ENCODE measurements around the gene PAMR1.
"Not testable (repeated sequence)": the region's sequence is repeated elsewhere in the genome, so short reads cannot be mapped to it uniquely, and the experiment has no call there.

PAMR1 gene, protein sequence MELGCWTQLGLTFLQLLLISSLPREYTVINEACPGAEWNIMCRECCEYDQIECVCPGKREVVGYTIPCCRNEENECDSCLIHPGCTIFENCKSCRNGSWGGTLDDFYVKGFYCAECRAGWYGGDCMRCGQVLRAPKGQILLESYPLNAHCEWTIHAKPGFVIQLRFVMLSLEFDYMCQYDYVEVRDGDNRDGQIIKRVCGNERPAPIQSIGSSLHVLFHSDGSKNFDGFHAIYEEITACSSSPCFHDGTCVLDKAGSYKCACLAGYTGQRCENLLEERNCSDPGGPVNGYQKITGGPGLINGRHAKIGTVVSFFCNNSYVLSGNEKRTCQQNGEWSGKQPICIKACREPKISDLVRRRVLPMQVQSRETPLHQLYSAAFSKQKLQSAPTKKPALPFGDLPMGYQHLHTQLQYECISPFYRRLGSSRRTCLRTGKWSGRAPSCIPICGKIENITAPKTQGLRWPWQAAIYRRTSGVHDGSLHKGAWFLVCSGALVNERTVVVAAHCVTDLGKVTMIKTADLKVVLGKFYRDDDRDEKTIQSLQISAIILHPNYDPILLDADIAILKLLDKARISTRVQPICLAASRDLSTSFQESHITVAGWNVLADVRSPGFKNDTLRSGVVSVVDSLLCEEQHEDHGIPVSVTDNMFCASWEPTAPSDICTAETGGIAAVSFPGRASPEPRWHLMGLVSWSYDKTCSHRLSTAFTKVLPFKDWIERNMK

DNA sequence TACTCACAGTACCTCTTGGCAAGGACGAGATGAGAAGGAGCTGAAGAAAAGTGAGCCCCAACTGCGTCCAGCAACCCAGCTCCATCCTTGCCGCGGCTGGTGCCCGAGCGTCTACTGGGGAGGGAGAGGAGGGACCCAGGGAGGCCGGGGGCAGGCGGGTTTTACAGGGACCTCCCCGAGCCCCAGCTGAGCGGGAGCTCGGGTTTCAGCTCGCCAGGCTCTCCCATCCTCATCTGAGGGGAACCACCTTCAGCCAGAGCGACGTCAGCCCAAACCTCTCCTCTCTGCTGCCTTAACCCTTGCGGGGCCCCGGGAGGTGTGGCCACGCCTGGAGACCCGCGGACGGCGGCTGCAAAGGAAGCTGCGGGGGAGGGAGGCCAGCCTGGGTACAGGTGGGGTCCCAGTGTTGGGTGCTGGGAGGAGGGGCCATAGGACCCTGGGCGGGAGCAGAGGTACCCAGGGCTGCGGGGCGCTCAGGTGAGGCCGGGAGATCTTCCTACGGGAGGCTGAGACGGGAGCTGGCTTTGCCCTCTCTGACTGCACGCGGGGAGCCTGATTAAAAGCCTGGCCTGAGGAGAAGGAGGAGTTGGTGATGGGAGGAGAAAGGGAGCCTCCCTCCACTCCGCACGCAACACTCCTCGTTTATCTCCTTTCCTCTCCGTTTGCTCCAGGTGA, at the start of gene PAMR1:
PAMR1 (minus strand) TSS at position 116 of the 675 bp plus-strand sequence; CDS start at position 85, 31 bp downstream.
- no peak for FAIRE-seq

DNA sequence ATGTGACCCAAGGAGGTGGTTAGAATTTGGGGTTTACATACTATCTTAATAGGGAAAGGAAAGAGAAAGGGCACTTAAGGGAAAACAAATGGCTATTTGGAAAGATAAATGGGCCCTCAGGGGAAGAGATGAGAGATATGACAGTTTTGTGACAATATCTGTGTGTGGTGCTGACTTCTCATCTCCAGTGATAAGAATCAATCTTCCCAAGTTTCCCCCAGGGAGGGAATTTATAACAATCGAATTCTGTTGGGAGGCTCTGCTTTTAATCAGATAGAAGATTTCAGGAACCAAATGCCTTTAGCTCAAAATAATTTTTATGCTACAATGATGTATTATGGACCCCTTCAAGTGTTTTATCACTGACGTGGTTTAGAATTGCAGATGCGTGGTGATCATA, 46.3 kb upstream of the PAMR1 start:
- FAIRE-seq: no peak

DNA sequence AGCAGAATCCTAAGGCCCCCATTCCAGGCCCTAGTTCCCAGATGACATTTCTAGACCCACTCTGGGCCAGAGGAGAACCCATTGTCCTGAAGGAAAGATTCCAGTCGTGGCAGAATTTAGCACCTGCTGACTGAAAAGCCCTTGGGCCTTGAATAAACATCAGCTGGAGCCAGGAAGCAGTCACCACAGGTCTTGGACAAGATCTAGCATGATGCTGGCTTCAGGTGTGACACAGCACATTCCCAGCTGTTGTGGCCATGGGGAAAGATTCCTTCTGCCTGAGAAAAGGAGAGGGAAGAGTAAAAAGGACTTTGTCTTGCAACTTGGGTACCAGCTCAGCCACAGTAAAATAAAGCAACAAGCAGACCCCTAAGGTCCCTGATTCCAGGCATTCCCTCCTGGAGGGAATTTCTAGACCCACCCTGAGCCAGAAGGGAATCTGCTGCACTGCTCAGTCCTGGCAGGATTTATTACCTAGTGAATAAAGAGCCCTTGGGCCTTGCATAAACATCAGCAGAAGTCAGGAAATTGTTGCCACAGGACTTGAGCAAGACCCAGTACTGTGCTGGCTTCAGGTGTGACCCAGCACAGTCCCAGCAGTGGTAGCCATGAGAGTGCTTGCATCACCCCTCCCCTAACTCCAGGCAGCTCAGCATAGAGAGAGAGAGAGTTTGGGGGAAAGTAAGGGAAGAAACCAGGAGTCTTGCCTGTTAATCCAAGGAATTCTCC, 42.5 kb upstream of the PAMR1 start:
- FAIRE-seq: no peak

DNA sequence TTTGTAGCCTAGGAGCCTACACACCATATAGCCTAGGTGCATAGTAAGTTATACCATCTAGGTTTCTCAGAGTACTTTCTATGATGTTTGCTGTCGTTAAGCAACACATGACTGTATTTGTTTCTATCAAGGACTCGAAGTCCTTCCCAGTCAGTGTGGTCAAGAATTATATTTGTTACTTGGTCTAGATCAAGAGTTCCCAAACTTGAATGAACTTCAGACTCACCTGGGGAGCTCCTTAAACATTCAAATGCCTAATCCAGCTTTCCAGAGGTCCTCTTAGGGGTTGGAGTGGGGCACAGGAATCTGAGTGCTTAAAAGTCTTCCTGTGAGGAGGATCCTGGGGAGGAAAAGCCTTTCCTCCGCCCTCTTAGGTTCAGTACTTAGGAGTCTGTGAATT, 41.5 kb upstream of the PAMR1 start:
- FAIRE-seq: no peak

DNA sequence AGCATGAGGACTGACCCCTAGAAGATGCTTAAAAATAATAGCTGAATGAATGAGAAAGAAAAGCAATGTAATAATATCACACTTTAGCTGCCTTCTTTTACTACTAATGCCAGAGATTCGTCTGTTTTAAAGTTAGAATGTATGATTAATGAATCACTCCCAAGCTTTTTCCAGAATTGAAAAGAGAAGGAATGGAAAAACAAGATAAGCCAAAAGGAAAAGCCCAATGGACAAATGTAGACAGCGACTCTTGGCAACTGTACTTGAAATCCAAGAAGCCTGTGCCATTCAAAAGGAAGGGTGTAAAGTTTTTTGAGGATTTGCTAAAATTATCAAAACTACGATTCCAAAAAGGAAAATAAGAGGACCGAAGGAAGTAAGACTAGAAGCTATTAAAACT, 40.8 kb upstream of the PAMR1 start:
- FAIRE-seq: no peak

DNA sequence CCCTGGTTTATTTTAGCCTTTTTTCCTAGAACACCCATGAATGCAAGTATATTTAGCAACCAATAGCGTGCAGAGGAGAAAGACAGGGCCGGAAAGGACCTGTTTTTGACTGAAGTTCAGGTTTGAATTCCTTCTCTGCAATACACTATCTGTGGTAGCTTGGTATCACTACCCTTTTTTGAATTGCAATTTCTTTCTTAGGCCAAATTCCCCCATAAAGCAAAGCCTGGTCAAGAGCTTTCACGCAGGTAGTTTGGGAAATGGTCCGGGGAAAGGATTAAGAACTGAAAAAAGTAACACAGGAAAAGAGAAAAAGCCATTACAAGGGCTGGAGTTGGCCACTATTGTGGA, 38.8 kb upstream of the PAMR1 start:
- FAIRE-seq: no peak

DNA sequence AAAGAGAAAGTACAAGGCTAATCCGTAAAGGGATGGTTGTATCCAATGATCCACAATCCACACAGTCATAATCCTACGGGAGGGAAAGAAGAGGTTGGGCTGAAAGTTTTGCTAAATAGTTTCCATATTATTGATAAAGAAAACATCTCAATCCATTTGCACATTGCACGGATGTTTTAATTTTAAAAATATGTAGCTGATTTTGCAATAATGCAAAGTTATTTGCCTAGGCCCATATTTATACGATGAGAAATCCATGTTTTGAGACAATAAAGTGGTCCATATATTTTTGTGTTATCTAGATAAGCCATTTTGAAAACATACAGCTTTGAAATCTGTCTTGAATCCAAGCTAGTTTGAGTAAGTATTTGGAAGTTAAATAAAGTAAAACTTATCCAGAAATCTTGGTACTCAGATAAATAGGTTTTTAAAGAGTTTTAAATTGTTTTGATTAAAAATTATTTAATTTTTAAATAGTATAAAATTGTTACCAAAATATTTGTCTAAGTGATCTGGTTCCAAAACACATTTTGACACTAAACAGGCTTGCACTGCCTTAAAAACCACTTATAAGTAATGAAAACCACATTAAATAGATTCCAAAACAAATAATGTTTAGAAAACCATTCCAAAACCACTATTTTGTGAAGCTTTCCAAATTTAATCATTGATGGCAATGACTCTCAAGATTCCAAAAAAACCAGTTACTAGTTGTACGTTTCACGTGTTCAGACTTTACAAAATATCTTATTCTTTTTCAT, 38.2 kb upstream of the PAMR1 start:
- no peak for FAIRE-seq

DNA sequence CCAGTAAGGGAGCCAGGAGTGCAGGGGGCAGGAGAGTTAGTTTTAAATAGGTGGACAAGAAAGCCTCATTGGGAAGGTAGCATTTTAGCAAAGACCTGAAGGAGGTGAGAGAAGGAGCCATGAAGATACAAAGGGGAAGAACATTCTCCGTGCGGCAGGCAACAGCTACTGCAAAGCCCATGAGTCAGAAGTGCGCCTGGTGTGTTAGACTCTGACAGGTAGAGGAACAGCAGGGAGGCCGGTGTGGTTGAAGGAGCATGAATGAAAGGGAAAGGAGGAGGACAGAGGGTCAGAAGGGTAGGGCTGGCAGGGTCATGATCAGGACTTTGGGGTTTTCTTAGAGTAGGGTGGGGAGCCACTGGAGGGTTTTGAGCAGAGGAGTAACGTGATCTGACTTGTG, 34.5 kb upstream of the PAMR1 start:
- FAIRE-seq: no peak

DNA sequence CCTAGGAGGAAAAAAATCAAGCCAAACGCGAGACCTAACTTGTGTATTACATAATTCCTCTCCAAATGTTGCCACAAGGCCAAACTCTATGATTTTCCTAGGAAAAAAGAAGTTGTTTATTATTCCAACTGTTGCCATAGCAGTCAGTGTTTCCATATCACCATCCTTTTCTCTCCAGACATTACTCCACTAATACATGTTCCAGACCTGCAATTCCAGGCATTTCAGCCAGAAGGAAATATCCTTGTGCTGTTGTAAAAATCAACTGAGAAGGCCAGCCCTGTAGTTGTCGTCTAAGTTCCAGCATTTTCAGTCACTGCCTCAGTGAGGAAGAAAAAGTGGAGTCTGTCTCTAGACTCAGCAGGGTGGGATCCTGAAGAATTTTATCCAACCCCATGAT, 33.1 kb upstream of the PAMR1 start:
- FAIRE-seq: no peak

DNA sequence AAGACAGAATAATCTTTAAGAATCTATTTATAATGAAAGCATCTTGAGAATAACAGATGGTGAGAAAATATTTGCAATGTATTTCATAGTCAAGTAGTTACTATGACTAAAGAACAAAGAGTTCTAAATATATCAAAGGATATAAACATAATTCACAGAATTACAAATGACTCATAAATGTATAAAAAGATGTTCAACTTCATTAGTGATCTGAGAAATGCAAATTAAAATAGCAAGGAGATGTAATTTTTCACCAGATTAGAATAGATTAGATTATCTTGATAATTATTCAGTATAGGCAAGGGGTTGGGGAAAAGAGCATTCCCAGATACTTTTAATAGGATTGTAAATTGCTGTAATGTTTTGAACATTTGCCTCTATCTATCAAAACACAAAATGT, 30.1 kb upstream of the PAMR1 start:
- no peak for FAIRE-seq

DNA sequence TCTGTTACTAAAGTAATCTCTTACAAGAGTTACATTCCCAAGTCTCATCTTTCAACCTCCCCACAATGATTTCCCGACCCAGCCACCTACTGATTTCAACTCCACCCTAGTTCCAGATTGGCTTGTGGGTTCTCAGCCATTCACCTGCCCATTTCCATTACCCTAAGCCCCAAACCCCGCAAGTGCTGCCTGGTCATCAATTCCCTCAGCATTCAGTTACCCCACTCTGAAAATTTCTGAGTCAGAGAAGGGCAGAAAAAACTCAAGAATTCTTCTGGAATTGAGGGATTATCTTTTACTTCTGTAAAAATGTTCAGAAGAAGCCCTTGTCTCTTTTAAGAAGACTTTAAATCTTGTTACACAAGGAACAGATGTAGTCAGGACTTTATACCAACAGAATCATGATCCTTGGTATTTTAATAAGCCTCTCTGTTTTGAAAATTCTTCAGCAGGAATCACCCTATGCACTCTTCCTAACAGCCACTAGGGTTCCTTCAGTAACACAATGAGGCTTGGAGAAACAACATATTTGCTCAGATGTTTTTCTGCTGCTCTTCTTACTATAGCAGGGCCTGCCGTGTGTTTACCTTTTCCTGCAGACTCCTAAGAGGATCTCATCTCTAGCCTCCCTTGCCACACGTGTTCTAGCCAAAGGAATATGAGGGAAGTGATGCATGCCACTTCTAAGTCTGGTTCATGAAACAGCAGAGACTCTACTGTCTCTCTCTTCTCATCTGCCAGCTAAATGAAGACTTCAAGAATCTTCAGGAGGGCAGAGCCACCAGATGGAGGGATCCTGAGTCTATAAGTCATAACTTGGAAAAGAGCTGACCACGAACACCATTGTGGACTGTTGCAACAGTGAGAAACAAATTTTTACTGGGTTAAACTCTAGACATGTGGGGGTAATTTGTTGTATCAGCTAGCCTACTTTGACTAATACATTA, 29.3 kb upstream of the PAMR1 start:
- no peak for FAIRE-seq

DNA sequence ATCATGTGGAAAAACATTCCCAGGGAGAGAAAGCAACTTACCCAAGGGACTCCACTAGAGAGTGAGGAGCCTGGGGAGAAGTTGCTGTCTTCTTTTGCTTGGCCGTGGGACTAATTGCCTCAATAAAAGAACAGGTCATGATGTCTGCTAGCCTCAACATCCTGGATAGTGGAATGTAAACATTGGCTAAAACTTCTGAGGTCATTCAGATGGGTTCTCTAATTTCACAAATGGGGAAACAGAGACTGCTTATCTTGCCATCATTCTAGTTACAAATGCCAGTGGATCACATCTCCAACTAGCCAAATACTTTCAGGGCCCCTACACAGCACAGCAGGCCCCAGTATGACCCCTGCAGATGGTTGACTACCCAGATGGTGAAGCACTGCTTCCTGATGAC, 28.4 kb upstream of the PAMR1 start:
- FAIRE-seq: no peak

DNA sequence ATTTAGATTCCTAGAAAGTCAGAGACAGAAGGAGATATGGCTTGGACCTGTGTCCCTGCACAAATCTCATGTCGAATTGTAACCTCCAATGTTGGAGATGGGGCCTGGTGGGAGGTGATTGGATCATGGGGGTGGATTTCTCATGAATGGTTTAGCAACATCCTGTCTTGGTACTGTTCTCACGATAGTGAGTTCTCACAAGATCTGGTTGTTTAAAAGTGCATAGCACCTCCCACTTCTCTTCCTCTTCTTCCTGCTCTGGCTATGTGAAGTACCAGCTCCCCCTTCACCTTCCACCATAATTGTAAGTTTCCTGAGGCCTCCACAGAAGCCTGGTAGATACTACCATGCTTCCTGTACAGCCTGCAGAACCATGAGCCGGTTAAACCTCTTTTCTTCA, 27.6 kb upstream of the PAMR1 start:
- FAIRE-seq: no peak

DNA sequence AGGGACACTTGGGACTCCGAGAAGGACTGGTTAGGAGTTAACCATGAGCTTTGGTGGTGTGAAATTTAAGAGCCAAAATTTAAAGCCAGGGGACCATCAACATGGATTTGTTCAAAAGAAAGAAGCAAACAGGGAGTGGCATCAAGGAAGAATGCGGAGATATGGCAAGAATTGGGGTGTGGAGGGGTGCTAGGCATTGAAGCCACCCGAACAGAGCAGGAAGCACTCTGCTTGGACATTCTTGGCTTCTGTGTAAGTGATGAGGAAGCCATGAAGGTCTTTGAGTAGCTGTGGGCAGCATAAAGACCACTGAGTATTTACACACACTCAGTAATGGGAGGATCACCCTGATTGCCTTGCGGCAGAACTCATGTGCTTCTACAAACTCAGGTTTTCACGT, 27.2 kb upstream of the PAMR1 start:
- FAIRE-seq: no peak

DNA sequence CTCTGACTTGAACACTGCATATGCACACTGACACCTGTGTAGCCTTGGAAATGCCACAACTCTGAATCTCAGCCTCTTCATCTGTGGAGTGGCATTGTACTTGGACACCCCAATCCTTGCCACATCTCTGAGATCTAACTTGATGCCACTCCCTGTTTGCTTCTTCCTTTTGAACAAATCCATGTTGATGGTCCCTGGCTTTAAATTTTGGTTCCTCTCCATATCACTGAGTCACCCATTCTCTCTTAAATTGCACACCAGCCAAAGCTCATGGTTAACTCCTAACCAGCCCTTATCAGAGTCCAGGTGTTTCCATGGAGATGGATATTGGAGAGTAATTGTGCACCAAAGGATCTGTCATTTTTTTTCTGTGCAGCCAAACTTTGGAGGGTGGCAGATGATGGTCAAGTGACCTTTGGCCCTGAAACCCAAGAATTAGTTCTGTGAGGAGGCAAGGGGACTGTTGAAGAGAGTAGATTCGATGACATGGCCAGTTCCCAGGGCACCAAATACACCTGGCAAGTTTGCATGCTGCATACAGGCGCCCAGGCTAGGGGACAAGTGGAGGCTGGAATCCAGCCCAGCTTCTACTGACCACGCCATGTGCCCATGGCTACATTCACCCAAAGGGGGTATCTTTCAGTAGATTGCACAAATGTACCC, 25.1 kb upstream of the PAMR1 start:
- no peak for FAIRE-seq

DNA sequence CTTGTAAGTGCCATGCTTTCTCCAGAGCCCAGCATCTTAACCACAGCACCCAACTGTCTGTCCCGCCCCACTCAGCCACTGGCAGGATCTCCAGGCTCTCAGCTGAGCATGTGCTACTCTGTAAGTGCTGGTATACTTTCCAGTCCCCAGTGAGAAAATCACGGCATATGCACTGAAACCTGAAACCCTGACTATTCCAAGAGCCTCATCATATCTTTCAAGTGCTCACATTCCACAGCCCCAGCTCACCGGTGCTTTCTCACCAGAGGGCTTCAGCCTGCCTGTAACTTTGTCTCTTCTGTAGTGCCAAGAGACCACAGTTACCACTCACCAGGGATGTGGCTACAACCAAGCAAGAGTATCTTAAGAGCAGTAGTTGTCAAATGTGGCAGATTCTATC, 24.4 kb upstream of the PAMR1 start:
- FAIRE-seq: no peak

DNA sequence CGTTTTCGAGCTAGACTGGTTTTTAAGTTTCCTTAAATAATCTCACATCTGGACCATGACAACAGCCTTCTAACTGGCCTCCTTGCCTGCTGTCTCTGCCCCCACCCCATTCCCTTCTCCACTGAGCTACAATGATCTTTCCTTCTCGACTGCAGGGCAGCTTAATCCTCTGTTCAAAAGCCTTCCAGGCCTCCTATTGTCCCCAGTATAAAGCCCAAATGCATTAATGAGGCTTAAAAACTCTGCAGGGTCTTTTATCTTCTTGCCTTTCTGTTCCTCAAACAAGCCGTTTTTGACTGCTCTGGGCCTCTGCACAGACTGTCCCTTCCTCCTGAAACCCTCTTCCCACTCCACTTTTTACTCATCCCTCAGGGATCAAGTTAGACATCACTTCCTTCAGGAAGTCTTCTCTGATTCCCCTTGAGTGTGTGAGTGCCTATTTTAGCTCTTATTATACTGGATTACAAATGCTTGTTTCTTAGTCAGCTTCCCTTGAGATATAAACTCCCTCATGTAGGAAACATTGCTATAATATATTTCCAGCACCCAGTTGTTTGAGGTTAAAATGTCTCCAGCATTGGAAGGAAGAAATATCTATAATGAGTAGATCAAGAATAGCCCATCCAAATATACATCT, 23.6 kb upstream of the PAMR1 start:
- FAIRE-seq: no peak

DNA sequence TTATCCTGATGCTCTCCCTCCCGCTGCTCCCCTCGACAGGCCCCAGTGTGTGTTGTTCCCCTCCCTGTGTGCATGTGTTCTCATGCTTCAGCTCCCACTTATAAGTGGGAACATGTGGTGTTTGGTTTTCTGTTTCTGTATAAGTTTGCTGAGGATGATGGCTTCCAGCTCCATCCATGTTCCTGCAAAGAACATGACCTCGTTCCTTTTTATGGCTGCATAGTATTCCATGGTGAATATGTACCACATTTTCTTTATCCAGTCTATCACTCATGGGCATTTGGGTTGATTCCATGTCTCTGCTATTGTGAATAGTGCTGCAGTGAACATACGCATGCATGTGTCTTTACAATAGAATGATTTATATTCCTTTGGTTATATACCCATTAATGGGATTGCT, 22.6 kb upstream of the PAMR1 start:
- not testable (repeated sequence) for FAIRE-seq

DNA sequence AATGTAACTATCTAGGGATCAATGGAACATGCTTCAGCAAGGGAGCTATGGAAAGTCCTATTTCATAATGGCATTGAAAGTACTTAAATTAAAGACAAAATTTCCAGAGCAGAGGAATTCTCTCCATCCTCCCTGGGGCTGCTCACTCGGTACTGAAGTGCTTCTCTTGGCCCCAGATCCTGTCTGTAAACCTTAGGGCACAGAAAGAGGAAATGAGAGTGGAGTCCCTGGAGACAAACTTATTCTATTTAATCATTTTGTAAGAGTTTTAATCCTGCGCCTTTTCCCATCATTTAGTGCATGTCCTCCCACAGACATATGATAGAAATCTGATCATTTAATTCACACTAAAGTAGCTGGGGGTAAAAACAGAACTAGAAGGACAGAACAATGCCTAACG, 20.9 kb upstream of the PAMR1 start:
- FAIRE-seq: no peak

DNA sequence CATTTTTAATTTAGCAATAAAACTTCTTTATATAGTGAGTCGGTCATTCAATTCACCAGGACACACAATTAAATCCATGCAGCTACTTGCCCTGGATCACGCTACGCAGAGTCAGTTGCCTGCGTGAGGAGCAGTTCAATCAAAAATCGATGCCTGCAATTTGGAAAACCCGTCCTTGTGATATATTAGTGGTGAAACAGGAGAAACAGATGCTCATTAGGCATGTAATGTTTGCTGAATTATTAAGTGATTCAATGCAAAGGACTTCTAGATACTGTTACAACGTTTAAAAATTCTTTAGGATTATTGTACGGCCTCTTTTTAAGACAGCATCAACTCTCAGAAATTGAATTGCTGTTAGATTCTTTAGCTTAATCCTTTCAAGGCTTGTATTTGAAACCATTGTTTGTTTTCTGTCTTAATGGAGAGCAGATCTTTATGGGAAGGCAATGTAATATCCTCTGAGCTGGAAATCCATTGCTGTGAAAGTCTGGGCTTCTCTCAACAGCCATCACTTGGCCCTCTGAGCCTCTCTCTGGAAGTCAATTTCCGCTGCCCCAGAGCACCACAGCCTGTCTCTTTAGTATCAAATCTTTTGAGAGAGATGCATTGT, 20.1 kb upstream of the PAMR1 start:
- no peak for FAIRE-seq

All from A204.1 (cell line).